NOMO-1 treated with DMSO at 0.1 percent for 48 hours (cell line): ENCODE data around the gene CDK5RAP2.

ENCODE experiments used
- DNase-seq: peaks from one replicate; lab custom pipeline; 2025; ENCODE audit not compliant: unreplicated experiment; lab: John Stamatoyannopoulos, UW

Gene CDK5RAP2

GRCh38 chr9:120439926-120440325 is 140.0 kb downstream of the CDK5RAP2 start:
- no peak for DNase-seq

GRCh38 chr9:120438836-120439546 is 141.0 kb downstream of the CDK5RAP2 start:
- no peak for DNase-seq

- DNase-seq: peak; percentile 23
Observed at GRCh38 chr9:120438111-120438510, 141.9 kb downstream of the CDK5RAP2 start.

GRCh38 chr9:120436983-120437475 is 142.9 kb downstream of the CDK5RAP2 start:
- DNase-seq: peak; percentile 63

GRCh38 chr9:120436446-120436845 is 143.5 kb downstream of the CDK5RAP2 start:
- no peak for DNase-seq

GRCh38 chr9:120435091-120435490 is 144.9 kb downstream of the CDK5RAP2 start:
- DNase-seq: no peak

GRCh38 chr9:120434532-120434931 is 145.4 kb downstream of the CDK5RAP2 start:
- DNase-seq: no peak

GRCh38 chr9:120433701-120434100 is 146.3 kb downstream of the CDK5RAP2 start:
- no peak for DNase-seq

- DNase-seq: no peak
Observed at GRCh38 chr9:120432600-120432999, 147.4 kb downstream of the CDK5RAP2 start.

GRCh38 chr9:120431268-120431667 is 148.7 kb downstream of the CDK5RAP2 start:
- DNase-seq: peak; percentile 62

GRCh38 chr9:120424248-120424647 is 155.7 kb downstream of the CDK5RAP2 start:
- no peak for DNase-seq

- DNase-seq: no peak
Observed at GRCh38 chr9:120423812-120424211, 156.2 kb downstream of the CDK5RAP2 start.

- no peak for DNase-seq
Observed at GRCh38 chr9:120421977-120422376, 158.0 kb downstream of the CDK5RAP2 start.

- DNase-seq: no peak
Observed at GRCh38 chr9:120418315-120418714, 161.7 kb downstream of the CDK5RAP2 start.

- no peak for DNase-seq
Observed at GRCh38 chr9:120416781-120417427, 163.1 kb downstream of the CDK5RAP2 start.

GRCh38 chr9:120413121-120414048 is 166.6 kb downstream of the CDK5RAP2 start:
- no peak for DNase-seq

GRCh38 chr9:120412425-120412951 is 167.5 kb downstream of the CDK5RAP2 start:
- no peak for DNase-seq

- DNase-seq: no peak
Observed at GRCh38 chr9:120411862-120412424, 168.0 kb downstream of the CDK5RAP2 start.

- no peak for DNase-seq
Observed at GRCh38 chr9:120410925-120411501, 169.0 kb downstream of the CDK5RAP2 start.

- DNase-seq: no peak
Observed at GRCh38 chr9:120408680-120409258, 171.2 kb downstream of the CDK5RAP2 start.
